Activated CD8-positive, alpha-beta T cell treated with anti-CD3 and anti-CD28 coated beads, Interleukin-2, amount 10 ng/mL, durations not matched to agents 7 days and 5 days (primary cell): ENCODE results near the gene PRB3. TPM values are rescaled to one million over a fixed set of nuclear protein-coding genes. Genes with fewer than 3 reads are reported as not detected.
A peak's percentile ranks its signal among the peaks of the same experiment; 100 is the strongest.

Source experiments
- ATAC-seq: fragments of 150-1000 bp; cut with Tn5 transposase; one replicate; pipeline ENCODE4 v1.10.0; 2021; ENCODE audit warnings: moderate library complexity
- CTCF ChIA-PET: fragments of 350-600 bp; sonication (Branson Sonifier 250); formaldehyde crosslinking; loops from one replicate; lab custom pipeline; 2021; ENCODE audit warnings: antibody characterized with exemption; lab: Charles Lee
- POLR2A ChIA-PET: fragments of 350-600 bp; sonication (Branson Sonifier 250); formaldehyde crosslinking; loops from one replicate; lab custom pipeline; 2021; ENCODE audit warnings: antibody characterized with exemption; lab: Charles Lee
- DNase-seq: peaks from one replicate; pipeline ENCODE4 v3.0.0-alpha.2; 2020
- H3K27ac Mint-ChIP-seq: one replicate; pipeline ENCODE4 v1.8.0; 2021; ENCODE audit warnings: mild to moderate bottlenecking, mixed read lengths
- H3K27me3 Mint-ChIP-seq: one replicate; pipeline ENCODE4 v1.8.0; 2021; ENCODE audit warnings: low read depth, mixed read lengths
- H3K36me3 Mint-ChIP-seq: one replicate; pipeline ENCODE4 v1.8.0; 2021; ENCODE audit warnings: low read depth, mixed read lengths
- H3K4me1 Mint-ChIP-seq: one replicate; pipeline ENCODE4 v1.8.0; 2021; ENCODE audit warnings: low read depth, mixed read lengths
- H3K4me3 Mint-ChIP-seq: one replicate; pipeline ENCODE4 v1.8.0; 2021; ENCODE audit warnings: mild to moderate bottlenecking, mixed read lengths
- H3K9me3 Mint-ChIP-seq: one replicate; pipeline ENCODE4 v1.8.0; 2022; ENCODE audit warnings: mixed read lengths; ENCODE audit not compliant: insufficient read depth
- total RNA-seq, 2 experiments: library from RNA; stranded (reverse); gene quantifications; one replicate each; pipeline ENCODE4 v1.2.3, GENCODE V29; 2021

The PRB3 gene
- not detected for total RNA-seq

GRCh38 chr12:11269607-11270006, at the start of gene PRB3:
PRB3 (minus strand) TSS chr12:11269707; CDS start chr12:11269669, 38 bp downstream.
- Mint-ChIP-seq H3K4me1 (no peaks in the 10 kb centered on the region), H3K9me3 (no peaks in the 10 kb centered on the region), H3K27ac (no peak within 1 kb of the TSS), H3K27me3 (no peaks in the 10 kb centered on the region), H3K36me3 (no peaks in the 10 kb centered on the region), H3K4me3 (no peak within 1 kb of the TSS)
- ATAC-seq (no peak), DNase-seq (no peak)
- POLR2A ChIA-PET = no interaction called here
- CTCF ChIA-PET = interaction anchor here (1.7 kb wide), 1 partner anchor 12 kb away, joined by 3 read pairs; no protein-coding TSS in a partner anchor

GRCh38 chr12:11310336-11310735, 40.8 kb upstream of the PRB3 start, which contains the start of gene PRB4:
PRB4 (minus strand) TSS chr12:11310436; CDS start chr12:11310398, 38 bp downstream.
- H3K4me1 Mint-ChIP-seq = no peaks in the 10 kb centered on the region
- ATAC-seq = no peak
- DNase-seq = no peak
- peaks cover 6% of the 10 kb centered on the region for H3K27me3 Mint-ChIP-seq
- no peak within 1 kb of the TSS for H3K27ac Mint-ChIP-seq
- no peaks in the 10 kb centered on the region for H3K36me3 Mint-ChIP-seq
- POLR2A ChIA-PET = no interaction called here
- H3K9me3 Mint-ChIP-seq = no peaks in the 10 kb centered on the region
- no peak within 1 kb of the TSS for H3K4me3 Mint-ChIP-seq
- CTCF ChIA-PET = no interaction called here

DNA sequence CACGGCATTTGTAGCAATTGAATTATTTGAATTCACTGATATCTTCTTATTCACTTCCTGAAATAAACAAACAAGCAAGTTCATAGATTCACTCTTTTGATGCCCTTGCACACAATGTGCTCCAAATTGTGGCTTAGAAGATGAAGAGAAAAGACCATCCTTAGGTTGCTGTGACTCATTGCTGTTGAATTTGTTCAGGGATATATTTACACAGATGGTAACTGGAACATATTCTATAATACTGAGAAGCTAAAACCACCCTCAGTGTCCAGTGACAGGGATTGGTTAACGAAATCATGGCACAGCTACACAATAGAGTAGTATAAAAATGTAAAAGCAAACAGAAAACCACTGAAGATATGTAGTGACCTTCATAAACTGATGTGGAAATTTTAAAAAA, 37.6 kb upstream of the PRB3 start:
- no peak for DNase-seq
- ChIA-PET CTCF (no interaction called here), POLR2A (no interaction called here)
- Mint-ChIP-seq H3K27ac (no peak overlapping the region), H3K9me3 (no peaks in the 10 kb centered on the region), H3K4me3 (no peak overlapping the region), H3K4me1 (no peaks in the 10 kb centered on the region), H3K27me3 (peaks cover 4% of the 10 kb centered on the region), H3K36me3 (no peaks in the 10 kb centered on the region)
- no peak for ATAC-seq

DNA sequence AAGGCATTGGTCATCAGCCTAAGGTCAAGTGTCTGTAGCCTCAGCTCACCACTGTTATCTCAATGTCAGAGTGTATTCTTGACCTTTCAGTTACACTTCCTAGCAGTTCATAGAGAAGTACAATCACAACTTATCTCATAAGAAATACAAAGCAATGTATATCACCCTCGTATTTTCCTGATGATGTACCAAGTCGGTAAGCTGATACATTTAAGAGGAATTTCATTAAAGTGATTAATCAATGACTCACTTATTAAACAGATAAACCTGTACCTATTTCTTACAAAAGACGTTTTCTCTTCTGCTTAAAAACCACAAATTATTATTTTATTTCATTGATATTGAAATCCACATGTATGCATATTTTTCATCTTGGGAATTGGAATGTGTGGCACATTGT, 3.9 kb upstream of the PRB3 start:
- DNase-seq (no peak), ATAC-seq (no peak)
- H3K36me3 Mint-ChIP-seq = no peaks in the 10 kb centered on the region
- ChIA-PET CTCF (no interaction called here), POLR2A (interaction anchor here (0.6 kb wide), 1 partner anchor 766 kb away, joined by 3 read pairs; no protein-coding TSS in a partner anchor)
- H3K27ac Mint-ChIP-seq = no peak overlapping the region
- no peaks in the 10 kb centered on the region for H3K27me3 Mint-ChIP-seq
- no peak overlapping the region for H3K4me3 Mint-ChIP-seq
- no peaks in the 10 kb centered on the region for H3K9me3 Mint-ChIP-seq
- no peaks in the 10 kb centered on the region for H3K4me1 Mint-ChIP-seq

DNA sequence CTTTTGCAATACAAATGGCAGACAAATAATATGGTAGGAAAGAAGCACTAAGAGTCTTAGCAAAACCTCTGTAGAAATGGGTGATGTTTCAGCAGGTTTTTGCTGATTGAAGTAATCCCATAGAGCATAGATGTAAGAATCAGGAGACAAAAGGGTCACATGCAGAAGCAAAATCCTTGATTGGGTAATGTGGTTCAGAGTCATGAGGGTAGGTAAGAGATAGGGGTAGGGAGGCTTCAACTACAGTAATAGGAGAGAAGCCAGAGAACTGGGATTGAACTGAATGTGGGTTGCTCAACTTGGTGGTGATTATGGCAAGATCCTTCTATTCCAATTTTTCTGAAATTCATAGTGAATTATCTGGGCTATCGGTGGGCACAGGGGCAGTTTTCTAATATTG, 5.0 kb downstream of the PRB3 start:
- CTCF ChIA-PET = no interaction called here
- Mint-ChIP-seq H3K36me3 (no peaks in the 10 kb centered on the region), H3K9me3 (peaks cover 2% of the 10 kb centered on the region), H3K27ac (no peak overlapping the region), H3K27me3 (no peaks in the 10 kb centered on the region), H3K4me3 (no peak overlapping the region), H3K4me1 (no peaks in the 10 kb centered on the region)
- no peak for ATAC-seq
- POLR2A ChIA-PET = no interaction called here
- DNase-seq = no peak

- ChIA-PET POLR2A (no interaction called here), CTCF (no interaction called here)
- H3K4me3 Mint-ChIP-seq = no peak overlapping the region
- no peak overlapping the region for H3K27ac Mint-ChIP-seq
- no peaks in the 10 kb centered on the region for H3K4me1 Mint-ChIP-seq
- ATAC-seq = no peak
- H3K27me3 Mint-ChIP-seq = no peaks in the 10 kb centered on the region
- H3K9me3 Mint-ChIP-seq = peaks cover 1% of the 10 kb centered on the region
- no peaks in the 10 kb centered on the region for H3K36me3 Mint-ChIP-seq
- no peak for DNase-seq
These were observed 23.0 kb downstream of the PRB3 start for GRCh38 chr12:11246489-11246888.

- no peak overlapping the region for H3K27ac Mint-ChIP-seq
- ATAC-seq (no peak), DNase-seq (no peak)
- no peaks in the 10 kb centered on the region for H3K27me3 Mint-ChIP-seq
- POLR2A ChIA-PET = no interaction called here
- H3K4me1 Mint-ChIP-seq = no peaks in the 10 kb centered on the region
- CTCF ChIA-PET = interaction anchor here (2.0 kb wide), 1 partner anchor 15 kb away, joined by 5 read pairs; no protein-coding TSS in a partner anchor
- H3K4me3 Mint-ChIP-seq = no peak overlapping the region
- H3K36me3 Mint-ChIP-seq = no peaks in the 10 kb centered on the region
- H3K9me3 Mint-ChIP-seq = no peaks in the 10 kb centered on the region
These were observed 26.9 kb downstream of the PRB3 start for GRCh38 chr12:11242656-11243055.

DNA sequence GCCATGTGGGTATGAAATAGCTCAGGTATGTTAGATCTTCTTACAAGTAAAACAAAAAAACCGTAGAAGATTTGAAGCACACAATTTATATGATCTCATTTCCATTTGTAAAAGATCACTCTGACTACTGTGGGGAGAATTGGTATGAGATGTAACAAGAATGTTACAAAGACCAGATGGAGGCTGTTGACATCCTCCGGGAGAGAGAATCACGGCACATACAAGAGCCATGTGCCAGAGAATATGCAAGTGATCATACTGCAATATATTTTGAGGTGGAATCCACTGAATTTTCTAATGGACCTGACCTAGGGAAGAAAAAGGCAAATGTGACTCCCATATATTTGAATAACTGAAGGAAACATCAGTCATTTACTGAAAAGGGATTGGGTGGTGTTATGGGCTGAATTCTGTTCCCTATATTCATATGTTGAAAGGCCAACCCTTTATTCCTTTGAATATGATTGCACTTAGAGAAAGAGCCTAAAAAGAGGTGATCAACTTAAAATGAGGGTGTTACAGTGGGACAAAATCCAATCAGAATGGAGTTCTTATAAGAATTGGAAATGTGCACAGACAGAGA, 29.1 kb downstream of the PRB3 start:
- CTCF ChIA-PET = interaction anchor here (1.2 kb wide), 1 partner anchor 11 kb away, joined by 4 read pairs; no protein-coding TSS in a partner anchor
- no peak for ATAC-seq
- no peak overlapping the region for H3K4me3 Mint-ChIP-seq
- no peaks in the 10 kb centered on the region for H3K9me3 Mint-ChIP-seq
- no peaks in the 10 kb centered on the region for H3K36me3 Mint-ChIP-seq
- H3K4me1 Mint-ChIP-seq = no peaks in the 10 kb centered on the region
- POLR2A ChIA-PET = no interaction called here
- DNase-seq = no peak
- no peak overlapping the region for H3K27ac Mint-ChIP-seq
- H3K27me3 Mint-ChIP-seq = no peaks in the 10 kb centered on the region

DNA sequence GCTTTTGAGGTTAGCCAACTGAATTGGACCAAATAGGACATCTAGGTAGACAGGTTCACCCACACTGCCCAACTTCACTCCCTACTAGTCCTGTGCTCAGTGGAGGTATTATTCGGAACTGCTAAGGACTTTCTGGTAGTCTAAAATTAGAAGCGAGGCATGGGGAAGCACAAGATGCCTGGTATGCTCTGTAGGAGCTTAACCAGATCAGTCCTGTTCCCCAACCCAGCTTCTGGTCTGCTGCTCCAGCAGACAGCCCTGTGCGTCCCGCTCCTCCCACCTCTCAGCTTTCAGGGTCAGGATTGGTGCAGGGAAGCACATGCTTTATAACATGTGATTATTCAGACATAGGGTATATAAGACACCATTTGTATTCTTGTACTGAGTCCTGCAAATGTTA, 31.2 kb downstream of the PRB3 start:
- Mint-ChIP-seq H3K27ac (no peak overlapping the region), H3K27me3 (no peaks in the 10 kb centered on the region), H3K9me3 (no peaks in the 10 kb centered on the region), H3K36me3 (no peaks in the 10 kb centered on the region), H3K4me1 (no peaks in the 10 kb centered on the region), H3K4me3 (no peak overlapping the region)
- DNase-seq (no peak), ATAC-seq (no peak)
- POLR2A ChIA-PET = no interaction called here
- CTCF ChIA-PET = no interaction called here

GRCh38 chr12:11233532-11233931, 36.0 kb downstream of the PRB3 start:
- Mint-ChIP-seq H3K27me3 (no peaks in the 10 kb centered on the region), H3K4me3 (no peak overlapping the region), H3K27ac (no peak overlapping the region), H3K9me3 (no peaks in the 10 kb centered on the region), H3K4me1 (no peaks in the 10 kb centered on the region), H3K36me3 (no peaks in the 10 kb centered on the region)
- DNase-seq (no peak), ATAC-seq (no peak)
- POLR2A ChIA-PET = no interaction called here
- CTCF ChIA-PET = interaction anchor here (1.0 kb wide), 1 partner anchor 254 kb away, joined by 3 read pairs; no protein-coding TSS in a partner anchor

GRCh38 chr12:11228296-11228879, 41.1 kb downstream of the PRB3 start:
- CTCF ChIA-PET = interaction anchor here (1.0 to 5.2 kb wide), 5 partner anchors 14 to 457 kb away, joined by 3 to 45 read pairs (median 4); no protein-coding TSS in a partner anchor
- Mint-ChIP-seq H3K4me3 (no peak overlapping the region), H3K9me3 (no peaks in the 10 kb centered on the region), H3K4me1 (no peaks in the 10 kb centered on the region), H3K27me3 (peaks cover 2% of the 10 kb centered on the region), H3K36me3 (no peaks in the 10 kb centered on the region), H3K27ac (no peak overlapping the region)
- DNase-seq (peak; percentile 53), ATAC-seq (no peak)
- POLR2A ChIA-PET = no interaction called here

DNA sequence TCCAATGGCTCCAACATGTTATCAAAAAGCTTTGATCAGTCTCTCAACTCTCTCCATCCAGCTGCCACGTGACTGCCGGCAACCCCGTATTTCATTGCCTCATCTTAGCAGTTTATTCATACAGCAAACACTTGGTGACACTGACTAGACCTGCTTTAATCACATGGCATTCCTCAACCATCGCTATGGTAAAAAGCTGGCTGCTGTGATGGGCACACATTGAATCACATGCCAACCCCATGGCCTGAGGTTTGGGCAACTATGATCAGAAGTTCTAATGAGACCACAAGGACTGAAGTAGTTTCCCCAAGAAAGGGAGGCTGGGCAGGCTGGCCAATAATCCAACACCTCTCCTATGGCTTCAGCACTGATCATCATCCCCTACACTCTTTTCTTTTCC, 42.1 kb downstream of the PRB3 start:
- H3K27ac Mint-ChIP-seq = no peak overlapping the region
- POLR2A ChIA-PET = no interaction called here

More for the DNA sequence above, 42.1 kb downstream of the PRB3 start:
- peaks cover 6% of the 10 kb centered on the region for H3K27me3 Mint-ChIP-seq
- ATAC-seq = no peak
- no peaks in the 10 kb centered on the region for H3K36me3 Mint-ChIP-seq
- no peak for DNase-seq
- no peak overlapping the region for H3K4me3 Mint-ChIP-seq
- H3K9me3 Mint-ChIP-seq = no peaks in the 10 kb centered on the region
- CTCF ChIA-PET = interaction anchor here (1.0 to 5.2 kb wide), 3 partner anchors 15 to 456 kb away, joined by 4 to 45 read pairs (median 5); no protein-coding TSS in a partner anchor
- no peaks in the 10 kb centered on the region for H3K4me1 Mint-ChIP-seq
